Measurements from ENCODE around the gene LAMC3.

Gene LAMC3

DNA sequence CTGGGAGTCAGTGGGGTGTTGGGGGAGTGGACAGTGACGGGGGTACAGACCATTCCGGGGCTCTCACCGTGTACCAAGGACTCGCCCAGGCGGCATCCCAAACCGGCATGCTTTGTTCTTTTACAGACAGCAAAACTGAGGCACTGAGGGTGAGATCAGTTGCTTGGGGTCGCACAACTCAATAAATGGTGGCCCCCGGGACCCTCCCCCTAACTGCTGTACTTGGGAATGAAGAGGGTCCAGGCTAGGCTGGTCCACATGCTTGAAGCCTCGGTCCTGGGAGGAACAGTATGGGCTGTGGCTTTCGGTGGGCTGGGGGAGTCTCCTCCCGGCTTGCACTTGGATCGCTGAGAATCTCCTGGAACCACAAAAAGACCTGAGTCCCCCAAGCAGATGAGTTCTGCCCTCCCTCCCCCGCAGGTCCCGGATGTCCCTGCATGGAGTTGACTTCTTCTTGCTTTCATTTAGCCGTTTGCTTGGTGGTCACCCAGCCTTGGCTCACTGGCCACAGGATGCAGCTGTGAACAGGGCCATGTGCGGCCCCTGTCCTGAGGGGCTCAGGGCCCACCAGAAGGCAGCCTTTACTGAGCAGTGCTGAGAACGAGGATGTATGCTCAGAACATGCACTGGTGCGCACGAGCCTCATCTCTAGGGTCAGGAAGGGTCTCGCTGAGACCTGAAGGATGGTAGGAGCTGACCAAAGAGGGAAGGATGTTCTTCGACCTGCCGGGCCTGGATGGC is 4.2 kb downstream of the LAMC3 start:
- no peak for DNase-seq

DNA sequence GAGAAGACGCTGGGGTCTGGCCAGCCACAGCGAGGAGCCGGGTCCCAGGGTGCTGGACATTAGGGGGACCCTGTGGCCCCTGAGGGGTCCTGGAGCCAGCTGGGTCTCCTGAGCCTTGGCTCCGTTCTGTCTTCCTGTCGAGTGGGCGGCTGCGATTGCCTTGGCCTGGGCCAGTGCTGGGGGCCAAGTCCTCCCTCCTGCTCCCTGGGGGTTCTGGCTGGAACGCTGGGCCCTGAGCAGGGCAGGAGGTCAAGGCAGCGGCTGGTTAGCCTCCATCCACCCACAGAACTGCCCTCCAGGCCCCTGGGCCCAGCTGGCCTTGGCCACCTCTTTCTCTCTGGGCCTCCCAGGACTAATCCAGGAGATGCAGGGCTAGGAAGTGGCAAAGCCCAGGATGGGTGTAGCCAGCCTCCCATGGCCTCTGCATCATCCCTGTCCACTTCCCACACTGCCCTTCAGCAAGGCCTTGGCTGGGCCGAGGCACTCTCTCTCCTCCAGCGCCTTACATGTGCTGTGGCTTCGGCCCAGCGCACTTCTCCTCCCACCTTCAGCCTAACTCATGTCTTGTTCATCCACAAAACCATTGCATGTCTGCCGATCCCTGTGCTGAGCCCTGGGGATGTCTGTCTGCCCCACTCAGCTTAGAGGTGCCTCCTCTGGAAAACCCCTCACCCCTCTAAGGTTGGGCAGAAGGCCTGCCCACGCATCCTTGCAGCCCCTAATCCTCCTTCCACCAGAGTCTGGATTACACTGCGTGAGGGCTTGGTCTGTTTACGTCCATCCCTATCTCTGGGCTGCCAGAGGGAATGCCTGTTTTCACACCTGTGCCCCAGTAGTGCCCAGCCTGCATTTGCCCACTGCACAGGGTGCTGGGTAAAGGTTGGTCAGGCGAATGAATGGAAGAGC is 5.0 kb downstream of the LAMC3 start:
- no peak for DNase-seq

DNA sequence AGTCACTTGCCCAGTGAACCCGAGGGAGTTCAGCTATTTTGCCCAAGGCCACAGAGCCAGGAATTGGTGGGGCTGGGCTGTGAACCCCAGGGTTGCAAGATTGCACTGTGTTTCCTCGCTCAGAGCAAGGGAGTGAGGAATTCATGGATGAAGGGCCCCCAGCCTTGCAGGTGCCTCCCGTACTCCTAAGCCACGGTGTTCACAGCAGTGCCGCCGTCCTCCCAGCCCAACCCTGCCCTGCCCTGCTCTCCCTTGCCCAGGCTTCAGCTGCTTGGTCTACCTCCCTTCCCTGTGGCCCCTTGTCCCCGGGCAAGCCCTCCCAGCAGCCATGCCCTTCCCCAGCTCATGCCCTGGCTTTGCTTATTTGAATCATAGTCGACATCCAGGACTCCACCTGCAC is 6.1 kb downstream of the LAMC3 start:
- DNase-seq: no peak

DNA sequence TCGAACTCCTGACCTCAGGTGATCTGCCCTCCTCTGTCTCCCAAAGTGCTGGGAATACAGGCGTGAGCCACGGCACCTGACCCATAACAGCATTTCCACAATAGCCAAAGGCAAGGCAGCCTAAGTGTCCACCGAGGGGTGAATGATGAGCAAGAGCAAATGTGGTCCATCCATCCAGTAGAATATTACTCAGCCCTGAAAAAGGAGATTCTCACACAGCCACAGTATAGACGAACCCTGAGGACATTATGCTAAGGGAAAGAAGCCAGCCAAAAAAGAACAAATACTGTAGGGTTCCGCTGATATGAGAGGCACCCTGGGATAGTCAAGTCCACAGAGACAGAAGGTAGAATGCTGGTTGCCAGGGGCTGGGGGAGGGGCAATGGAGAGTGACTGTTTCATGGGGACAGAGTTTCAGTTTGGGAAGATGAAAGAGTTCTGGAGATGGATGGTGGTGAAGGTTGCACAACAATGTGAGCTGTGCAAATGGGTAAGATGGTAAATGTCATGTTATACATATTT is 7.0 kb downstream of the LAMC3 start:
- no peak for DNase-seq

DNA sequence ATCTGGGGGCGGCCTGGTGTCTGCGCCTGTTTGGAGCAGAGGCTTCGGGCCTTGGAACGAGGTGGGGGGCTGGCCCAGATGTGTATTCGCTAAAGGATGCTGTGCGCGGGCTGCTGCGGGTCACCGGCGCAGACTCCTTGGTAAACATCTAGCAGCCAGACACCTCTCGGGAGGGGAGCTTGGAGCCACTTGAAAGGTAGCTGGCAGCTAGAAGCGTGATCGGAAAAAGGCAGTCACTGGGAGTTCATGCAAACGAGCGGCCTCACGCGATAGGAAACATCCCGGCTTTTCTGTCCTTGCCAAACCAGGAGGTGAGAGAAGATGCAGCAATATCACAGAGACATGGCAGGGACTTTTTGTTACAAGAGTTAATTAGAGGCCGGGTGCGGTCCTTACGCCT is 8.1 kb downstream of the LAMC3 start:
- DNase-seq: no peak

DNA sequence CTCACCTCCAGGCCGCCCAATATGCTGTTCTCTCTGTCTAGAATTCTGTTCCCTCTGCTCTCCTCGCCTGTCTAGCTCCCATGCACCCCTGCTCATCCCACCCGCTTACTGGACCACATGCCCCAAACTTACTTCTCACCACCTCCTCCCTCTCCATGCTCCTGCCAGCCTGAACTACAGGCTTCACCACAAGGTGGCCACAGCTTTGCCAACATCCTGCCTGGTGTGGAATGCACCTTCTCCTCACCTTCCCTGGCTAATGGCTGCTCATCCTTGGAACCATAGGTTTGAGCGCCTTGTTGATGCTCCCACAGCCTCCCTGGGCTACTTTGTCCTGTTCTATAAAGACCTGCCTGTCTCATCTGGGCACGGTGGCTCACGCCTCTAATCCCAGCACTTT is 9.6 kb downstream of the LAMC3 start:
- no peak for DNase-seq

DNA sequence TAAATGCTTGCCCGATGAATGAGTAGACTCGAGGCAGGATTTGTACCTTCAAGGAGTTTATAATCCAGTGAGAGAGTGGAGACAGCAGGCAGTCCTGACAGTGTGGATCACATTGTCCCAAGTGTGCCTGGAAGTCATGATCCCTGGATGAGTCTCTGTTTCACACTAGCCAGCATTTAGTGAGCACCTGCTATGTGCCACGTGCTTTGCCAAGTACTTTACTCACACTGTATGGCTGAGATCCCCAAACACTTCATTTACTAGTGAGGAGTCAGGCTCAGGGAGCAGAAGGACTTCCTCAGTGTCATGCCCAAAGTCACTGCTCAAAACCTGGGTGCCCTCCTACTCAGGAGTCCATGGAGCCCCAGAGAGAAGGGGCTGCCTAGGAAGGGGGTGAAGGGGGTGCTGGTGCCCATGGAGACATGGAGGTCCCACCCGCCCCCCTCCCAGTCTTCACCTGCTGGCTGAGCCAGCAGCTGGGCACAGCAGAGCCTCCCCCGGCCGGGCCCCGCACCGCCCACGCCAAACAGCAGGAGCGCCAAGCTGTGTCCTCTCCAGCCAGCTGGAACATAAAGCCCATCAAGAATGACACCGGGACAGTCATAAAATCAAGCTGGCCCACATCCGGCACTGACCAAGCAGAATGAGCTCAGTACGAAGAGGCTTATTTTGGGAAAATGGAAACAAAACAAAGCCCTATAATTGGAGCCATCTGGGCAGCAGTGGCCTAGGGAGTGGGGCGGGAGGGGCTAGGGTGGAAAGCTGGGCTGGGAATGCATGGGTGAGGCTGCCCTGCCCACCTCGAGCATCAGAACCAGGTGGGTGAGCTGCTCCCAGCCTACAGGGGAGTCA is 10.6 kb downstream of the LAMC3 start:
- DNase-seq: no peak

DNA sequence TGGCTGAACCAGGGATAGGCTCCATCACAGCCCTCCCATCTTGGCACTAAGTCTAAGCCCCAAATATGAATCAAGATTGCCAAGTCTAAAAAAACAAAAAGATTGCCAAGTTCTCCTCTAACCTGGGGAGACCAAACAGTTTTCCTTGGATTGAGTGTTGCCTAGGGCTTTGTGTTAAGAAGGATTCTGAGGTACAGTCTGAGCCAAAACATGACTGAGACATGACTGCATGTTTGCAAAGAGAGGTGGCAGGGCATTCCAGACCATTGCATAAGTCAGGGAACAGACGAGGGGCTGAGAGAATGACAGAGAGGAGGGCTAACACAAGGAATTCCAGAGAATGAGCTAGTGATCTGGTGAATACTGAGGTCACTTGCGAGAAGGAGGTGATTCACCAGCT is 11.4 kb downstream of the LAMC3 start:
- no peak for DNase-seq

DNA sequence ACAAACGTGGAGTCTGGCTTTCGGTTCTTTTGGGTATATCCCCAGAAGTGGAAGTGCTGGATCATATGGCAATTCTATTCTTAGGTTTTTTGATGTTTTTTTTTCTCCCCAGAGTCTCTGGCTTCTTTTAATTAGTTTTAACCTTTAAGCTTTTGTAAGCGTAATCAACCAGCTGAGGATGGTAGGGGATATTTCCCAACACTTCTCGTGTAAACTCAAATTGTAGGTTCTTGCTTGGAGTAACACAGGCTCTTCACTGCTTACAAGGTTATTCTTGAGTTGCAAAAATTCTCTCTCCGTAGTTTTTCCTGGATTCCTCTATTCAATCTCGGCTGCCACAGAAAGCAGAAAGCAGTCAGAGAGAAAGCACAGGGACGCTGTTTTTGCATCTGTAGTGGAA is 11.9 kb downstream of the LAMC3 start:
- DNase-seq: no peak

DNA sequence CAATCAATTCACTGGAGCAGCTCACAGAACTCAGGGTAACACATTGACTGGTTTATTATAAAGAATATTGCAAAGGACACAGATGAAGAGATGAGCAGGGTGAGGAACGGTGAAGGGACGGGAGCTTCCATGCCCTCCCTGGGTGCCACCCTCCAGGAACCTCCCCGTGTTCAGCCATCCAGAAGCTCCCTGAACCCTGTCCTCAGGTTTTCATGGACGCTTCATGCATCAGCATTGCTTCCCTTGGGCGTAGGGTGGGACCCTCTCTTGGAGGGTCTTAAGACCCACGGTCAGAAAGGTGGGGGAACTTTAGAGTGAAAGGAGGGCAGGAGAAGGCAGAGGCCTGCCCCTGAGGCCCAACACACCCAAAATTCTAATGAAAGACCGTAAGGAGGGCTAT is 12.8 kb downstream of the LAMC3 start:
- DNase-seq: no peak

DNA sequence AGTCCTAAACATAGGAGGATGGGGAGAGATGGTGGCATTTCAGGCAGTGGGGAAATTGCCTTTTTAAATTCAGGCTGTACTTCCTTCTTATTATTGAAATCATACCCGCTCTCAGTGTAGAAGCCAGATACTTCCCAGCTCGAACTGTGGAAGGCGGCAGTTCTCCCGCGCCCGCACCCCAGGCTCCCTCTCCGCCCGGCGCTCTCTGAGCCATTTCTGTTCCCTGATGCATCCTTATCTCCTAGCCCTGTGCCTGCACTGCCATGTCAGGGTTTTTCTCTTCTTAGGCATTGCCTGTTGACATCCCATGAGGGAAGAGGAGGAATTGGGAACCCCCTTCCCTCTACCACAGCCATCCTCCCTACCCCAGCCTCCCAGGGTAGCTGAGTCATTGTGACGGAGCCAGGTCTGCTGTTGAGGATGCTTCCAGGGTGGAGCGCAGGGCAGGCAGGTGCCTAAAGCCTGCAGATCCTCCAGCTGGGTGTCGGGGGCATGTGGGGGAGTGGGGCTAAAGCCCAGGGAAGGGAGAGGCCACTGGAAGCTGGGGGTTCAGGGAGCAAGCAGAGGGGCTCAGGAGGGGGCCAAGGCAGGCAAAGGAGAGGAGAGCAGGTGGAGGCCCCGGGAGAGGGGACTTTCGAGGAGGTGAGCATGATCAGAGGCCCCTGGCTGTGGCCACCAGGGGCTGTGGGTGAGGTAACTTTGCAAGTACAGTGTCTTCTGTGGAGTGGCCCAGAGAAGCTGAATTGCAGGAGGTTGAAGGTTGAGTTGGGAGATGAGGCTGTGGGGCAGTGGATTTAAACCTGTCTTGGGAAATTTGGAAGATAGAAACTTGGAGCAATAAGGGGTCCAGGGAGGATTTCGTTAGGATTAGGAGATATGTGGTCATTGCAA is 16.2 kb downstream of the LAMC3 start:
- DNase-seq: no peak

DNA sequence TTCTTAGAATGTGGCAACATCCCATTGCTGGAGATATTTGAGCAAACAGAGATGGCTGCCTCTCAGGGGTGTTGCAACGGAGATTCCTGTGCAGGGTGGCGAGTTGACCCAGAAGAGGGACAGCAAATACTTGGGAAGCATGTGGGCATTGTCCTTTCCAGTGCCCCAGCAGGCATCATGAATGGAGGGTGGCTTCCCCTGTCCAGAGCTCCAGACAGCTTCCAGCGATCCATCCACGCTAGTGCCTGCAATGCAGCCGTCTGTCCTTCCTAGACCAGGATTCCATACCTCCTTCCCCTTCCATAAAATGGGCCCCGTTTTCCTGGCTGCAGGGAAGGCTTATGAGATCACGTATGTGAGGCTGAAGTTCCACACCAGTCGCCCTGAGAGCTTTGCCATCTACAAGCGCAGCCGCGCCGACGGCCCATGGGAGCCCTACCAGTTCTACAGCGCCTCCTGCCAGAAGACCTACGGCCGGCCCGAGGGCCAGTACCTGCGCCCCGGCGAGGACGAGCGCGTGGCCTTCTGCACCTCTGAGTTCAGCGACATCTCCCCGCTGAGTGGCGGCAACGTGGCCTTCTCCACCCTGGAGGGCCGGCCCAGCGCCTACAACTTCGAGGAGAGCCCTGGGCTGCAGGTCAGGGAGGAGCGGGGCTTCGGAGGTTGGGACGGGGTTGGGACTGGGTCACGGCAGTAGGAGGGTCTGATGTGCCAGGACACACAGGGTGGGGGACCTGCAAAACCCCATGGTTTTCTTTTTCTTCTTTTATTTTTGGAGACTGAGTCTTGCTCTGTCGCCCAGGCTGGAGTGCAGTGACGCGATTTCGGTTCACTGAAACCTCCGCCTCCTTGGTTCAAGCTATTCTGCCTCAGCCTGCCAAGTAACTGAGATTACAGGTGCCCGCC is 17.2 kb downstream of the LAMC3 start:
- DNase-seq: no peak

DNA sequence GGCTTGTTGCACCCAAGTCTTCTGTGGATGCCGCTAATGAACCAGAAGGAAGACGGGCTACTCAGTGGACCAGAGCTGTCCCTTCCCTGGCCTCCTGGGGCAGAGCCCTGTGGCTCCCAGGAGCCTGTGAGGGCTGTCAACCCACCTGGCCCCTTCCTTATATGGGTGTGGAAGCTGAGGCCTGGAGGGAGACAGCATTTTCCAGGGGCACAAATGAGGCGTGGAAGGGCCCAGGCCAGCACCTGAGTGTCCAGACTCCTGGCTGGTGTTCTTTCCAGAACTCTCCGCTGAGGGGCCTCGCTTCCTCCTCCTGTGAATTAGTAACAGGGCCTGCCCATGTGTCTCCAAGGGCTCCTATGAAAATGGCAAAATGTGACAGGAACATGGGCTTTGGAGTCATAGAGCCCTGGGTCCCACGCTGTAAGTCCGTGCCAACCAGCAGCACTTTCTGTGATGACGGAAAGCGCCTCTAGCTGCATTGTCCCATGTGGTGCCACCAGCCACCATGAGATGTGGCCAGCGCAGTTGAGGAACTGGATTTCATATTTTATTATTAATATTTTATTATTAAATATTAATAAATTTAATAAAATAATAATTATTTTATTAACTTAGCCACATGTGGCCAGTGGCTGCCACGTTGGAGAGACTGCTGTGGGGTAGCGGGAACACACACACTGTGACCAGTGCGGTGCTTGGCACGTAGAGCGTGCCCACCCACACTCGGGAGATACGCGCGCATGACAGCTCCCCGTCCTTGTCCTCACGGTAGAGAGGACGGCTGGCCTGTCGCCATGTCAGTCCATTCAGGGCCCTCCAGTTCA is 18.3 kb downstream of the LAMC3 start:
- no peak for DNase-seq

DNA sequence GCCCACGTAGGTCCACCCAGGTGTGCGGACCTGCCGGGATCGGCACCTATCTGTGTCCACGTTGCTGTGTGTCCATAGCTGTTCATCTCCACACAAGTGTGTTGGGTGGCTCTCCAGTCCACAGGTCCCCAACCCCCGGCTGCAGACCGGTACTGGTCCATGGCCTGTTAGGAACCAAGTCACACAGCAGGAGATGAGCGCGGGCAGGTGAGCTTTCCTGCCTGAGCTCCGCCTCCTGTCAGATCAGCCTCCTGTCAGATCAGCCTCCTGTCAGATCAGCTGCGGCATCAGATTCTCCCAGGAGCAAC is 18.9 kb downstream of the LAMC3 start:
- no peak for DNase-seq

DNA sequence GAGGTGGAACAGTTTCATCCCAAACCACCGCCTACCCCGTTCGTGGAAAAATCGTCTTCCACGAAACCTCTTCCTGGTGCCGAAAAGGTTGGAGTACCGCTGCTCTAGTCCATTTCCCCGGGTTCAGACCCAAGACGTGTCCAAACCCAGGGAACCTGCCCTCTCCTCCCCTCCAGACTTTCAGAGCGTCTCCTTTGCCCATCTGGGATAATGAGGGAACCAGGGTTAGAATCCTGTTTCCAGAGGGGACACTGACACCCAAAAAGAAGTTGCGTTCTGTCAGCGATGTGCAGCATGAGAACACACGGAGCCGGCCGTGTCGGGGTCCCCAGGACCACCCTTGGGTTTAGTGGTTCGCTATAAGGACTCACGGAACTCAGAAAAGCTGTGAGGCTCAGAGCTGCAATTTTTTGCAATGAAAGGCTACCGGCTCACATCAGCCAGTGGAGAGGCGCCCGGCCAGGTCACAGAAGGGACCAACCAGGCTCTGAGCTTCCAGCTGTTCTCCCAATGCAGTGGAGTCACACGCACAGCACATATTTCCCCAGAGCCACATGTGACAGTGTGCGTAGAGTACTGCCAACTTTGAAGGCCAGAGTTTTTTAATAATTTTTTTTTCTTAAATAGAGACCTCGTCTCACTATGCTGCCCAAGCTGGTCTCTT is 19.4 kb downstream of the LAMC3 start:
- DNase-seq: no peak

DNA sequence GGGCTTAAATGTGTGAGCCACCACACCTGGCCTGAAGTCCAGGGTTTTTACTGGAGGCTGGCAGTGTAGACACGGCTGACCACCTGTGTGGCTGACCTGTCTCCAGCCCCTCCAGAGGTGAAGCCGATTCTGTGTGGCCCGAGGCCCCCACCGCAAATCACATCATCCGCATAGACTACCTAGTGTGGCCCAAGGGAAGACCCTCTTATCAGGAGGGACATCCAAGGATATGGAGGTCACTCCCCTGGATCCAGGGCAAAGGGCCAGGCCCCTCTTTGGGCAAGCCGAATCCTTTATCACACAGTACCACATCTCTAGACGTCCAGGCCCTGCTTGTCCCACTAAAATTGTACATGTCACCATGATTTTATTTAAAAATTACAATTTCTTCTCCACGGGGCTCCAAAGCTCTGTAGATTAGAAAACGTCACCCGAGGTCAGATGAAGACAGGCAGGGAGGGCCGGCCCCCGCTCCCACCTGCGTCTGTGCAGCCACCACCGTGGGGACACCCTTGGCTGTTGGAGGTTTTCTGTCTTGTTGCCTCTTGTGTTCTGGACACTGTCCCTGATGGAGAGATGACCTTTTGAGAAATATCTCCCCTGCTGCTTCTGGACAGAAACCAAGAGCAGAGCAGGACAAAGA is 20.1 kb downstream of the LAMC3 start:
- no peak for DNase-seq

DNA sequence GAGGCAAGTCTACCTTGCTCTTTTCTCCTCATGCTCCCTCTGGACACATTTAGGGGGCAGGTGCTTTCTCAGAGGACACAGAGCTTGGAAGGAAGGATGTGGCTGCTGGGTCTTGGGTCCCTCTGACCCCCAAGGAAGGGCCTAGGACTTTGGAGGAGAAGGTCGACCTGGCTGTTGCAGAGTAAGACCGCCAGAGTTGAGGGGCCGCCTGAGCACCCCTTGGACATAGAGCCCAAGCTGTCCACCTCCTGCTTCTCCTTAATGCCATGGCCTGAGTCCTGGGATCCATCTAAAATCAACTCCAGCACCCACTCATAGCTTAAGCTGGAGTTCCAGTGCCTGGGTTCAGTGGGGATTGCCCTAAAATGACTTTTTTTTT is 20.6 kb downstream of the LAMC3 start:
- DNase-seq: no peak

DNA sequence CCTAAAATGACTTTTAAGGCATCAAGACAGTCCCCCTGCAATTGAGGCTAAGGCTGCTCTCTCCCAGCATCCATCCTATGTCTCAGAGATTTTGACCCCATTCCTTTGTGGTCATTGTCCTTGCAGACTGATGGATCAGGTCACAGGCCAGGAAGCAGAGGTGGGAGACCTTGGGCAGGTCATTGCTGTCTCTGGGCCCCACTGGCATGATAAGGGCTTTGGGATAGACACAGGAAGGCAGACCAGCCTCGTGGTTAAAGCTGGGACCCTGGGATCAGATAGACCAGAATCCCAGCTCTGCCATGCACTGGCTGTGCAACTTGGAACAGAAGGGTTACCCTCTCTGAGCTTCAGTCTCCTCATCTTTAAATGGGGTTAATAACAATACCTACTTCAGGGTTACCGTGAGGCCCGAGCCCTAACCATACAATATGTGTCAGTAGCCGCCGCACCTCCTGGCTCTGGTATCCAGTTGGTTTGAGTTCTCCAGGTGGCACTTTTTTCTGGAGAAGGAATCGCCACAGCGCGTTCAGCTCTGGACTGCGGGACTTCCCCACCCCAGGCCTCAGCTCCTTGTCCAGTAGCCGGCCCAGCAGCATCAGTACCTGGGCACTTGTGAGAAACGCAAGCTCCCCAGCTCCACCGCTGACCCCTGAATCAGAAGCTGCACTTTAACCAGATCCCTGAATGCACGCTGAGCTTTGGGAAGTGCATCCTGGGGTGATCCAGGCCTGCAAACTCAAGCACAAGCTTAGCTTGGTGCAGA is 21.4 kb downstream of the LAMC3 start:
- DNase-seq: no peak
